Measurements from ENCODE around the gene NPB. TPM values are rescaled to one million over a fixed set of nuclear protein-coding genes. Genes with fewer than 3 reads are reported as not detected.

Gene NPB
- polyA plus RNA-seq, 1 donor from 2014 or later = 1.3 TPM

GRCh38 chr17:81890447-81891302 is 11.4 kb upstream of the NPB start:
- Histone ChIP-seq H2AFZ (ENCODE audit: low read depth, low read length) (no peak overlapping the region), H3K79me2 (replicated peaks; ENCODE audit: insufficient read depth, low read length) (peaks cover 13% of the 10 kb centered on the region), H3F3A (ENCODE audit: insufficient read depth, low read length, poor library complexity, severe bottlenecking) (no peaks in the 10 kb centered on the region), H3K4me2 (ENCODE audit: low read length) (peak overlapping the region; percentile 59), H3K9me2 (ENCODE audit: insufficient read depth, low read length) (no peaks in the 10 kb centered on the region), H3K36me3 (ENCODE audit: insufficient read depth, low read length) (no peaks in the 10 kb centered on the region), H3K9ac (ENCODE audit: low read length) (peak overlapping the region; percentile 74), H3K4me3 (ENCODE audit: low read length) (peak overlapping the region; percentile 88), H3K27ac (ENCODE audit: low read length) (peak overlapping the region; percentile 16), H3K27me3 (ENCODE audit: insufficient read depth, low read depth, low read length) (no peaks in the 10 kb centered on the region), H4K20me1 (ENCODE audit: insufficient read depth) (no peaks in the 10 kb centered on the region), H3K9me3 (ENCODE audit: low read length) (no peaks in the 10 kb centered on the region)
- TF ChIP-seq REST (IDR thresholded peaks at IDR 0.05; ENCODE audit: borderline replicate concordance) (no peak), EZH2 (IDR thresholded peaks at IDR 0.05; ENCODE audit: borderline replicate concordance, insufficient read depth, low read length, poor library complexity, severe bottlenecking) (no peak), CTCF (IDR thresholded peaks at IDR 0.05; ENCODE audit: poor library complexity, severe bottlenecking) (no peak)

- peak overlapping the region; percentile 74 for H3K9ac ChIP-seq (ENCODE audit: low read length)
Observed at GRCh38 chr17:81891303-81891552, 10.8 kb upstream of the NPB start.

More at GRCh38 chr17:81891303-81891552, 10.8 kb upstream of the NPB start:
- Histone ChIP-seq H3F3A (ENCODE audit: insufficient read depth, low read length, poor library complexity, severe bottlenecking) (no peaks in the 10 kb centered on the region), H2AFZ (ENCODE audit: low read depth, low read length) (no peak overlapping the region), H3K4me2 (ENCODE audit: low read length) (no peak overlapping the region), H3K4me3 (ENCODE audit: low read length) (peak overlapping the region; percentile 88), H3K9me2 (ENCODE audit: insufficient read depth, low read length) (no peaks in the 10 kb centered on the region), H3K79me2 (replicated peaks; ENCODE audit: insufficient read depth, low read length) (peaks cover 13% of the 10 kb centered on the region), H3K9me3 (ENCODE audit: low read length) (no peaks in the 10 kb centered on the region), H3K27ac (ENCODE audit: low read length) (no peak overlapping the region), H4K20me1 (ENCODE audit: insufficient read depth) (no peaks in the 10 kb centered on the region), H3K36me3 (ENCODE audit: insufficient read depth, low read length) (no peaks in the 10 kb centered on the region), H3K27me3 (ENCODE audit: insufficient read depth, low read depth, low read length) (no peaks in the 10 kb centered on the region)
- no peak for TF ChIP-seq EZH2 (IDR thresholded peaks at IDR 0.05; ENCODE audit: borderline replicate concordance, insufficient read depth, low read length, poor library complexity, severe bottlenecking)
- TF ChIP-seq EP300 (conservative IDR thresholded peaks at IDR 0.05; ENCODE audit: poor library complexity, severe bottlenecking) = no peak
- no peak for TF ChIP-seq MXI1 (conservative IDR thresholded peaks at IDR 0.05; ENCODE audit: poor library complexity, severe bottlenecking)
- TF ChIP-seq POLR2AphosphoS5 (IDR thresholded peaks at IDR 0.05) = no peak
- TF ChIP-seq REST (IDR thresholded peaks at IDR 0.05; ENCODE audit: borderline replicate concordance) = no peak
- TF ChIP-seq RAD21 (conservative IDR thresholded peaks at IDR 0.05) = no peak
- no peak for TF ChIP-seq SMC3 (conservative IDR thresholded peaks at IDR 0.05; ENCODE audit: poor library complexity)
- no peak for TF ChIP-seq TAF1 (IDR thresholded peaks at IDR 0.05; ENCODE audit: low read depth)
- TF ChIP-seq CTCF (IDR thresholded peaks at IDR 0.05; ENCODE audit: poor library complexity, severe bottlenecking) = no peak
